ENCODE data around the gene CD244.
"Not testable (repeated sequence)": the region's sequence is repeated elsewhere in the genome, so short reads cannot be mapped to it uniquely, and the experiment has no call there.

Gene CD244

GRCh38 chr1:160879056-160879455 is 16.4 kb upstream of the CD244 start:
- no peak for DNase-seq (ENCODE audit: low read depth)

GRCh38 chr1:160877221-160877620 is 14.5 kb upstream of the CD244 start:
- DNase-seq (ENCODE audit: low read depth) = no peak

- DNase-seq (ENCODE audit: low read depth) = no peak
Measured at GRCh38 chr1:160876311-160876710, 13.6 kb upstream of the CD244 start.

- DNase-seq (ENCODE audit: low read depth) = not testable (repeated sequence)
Measured at GRCh38 chr1:160875591-160875990, 12.9 kb upstream of the CD244 start.

GRCh38 chr1:160874935-160875334 is 12.2 kb upstream of the CD244 start:
- no peak for DNase-seq (ENCODE audit: low read depth)

GRCh38 chr1:160868141-160868540 is 5.5 kb upstream of the CD244 start:
- DNase-seq (ENCODE audit: low read depth) = no peak

- not testable (repeated sequence) for DNase-seq (ENCODE audit: low read depth)
Measured at GRCh38 chr1:160867651-160868050, 5.0 kb upstream of the CD244 start.

GRCh38 chr1:160866695-160867260 is 4.1 kb upstream of the CD244 start:
- DNase-seq (ENCODE audit: low read depth) = no peak

- DNase-seq (ENCODE audit: low read depth) = no peak
Measured at GRCh38 chr1:160866001-160866694, 3.5 kb upstream of the CD244 start.

GRCh38 chr1:160865337-160865736 is 2.6 kb upstream of the CD244 start:
- DNase-seq (ENCODE audit: low read depth) = no peak

- no peak for DNase-seq (ENCODE audit: low read depth)
Measured at GRCh38 chr1:160864173-160864572, 1.5 kb upstream of the CD244 start.

GRCh38 chr1:160863774-160864131 is 1.1 kb upstream of the CD244 start:
- no peak for DNase-seq (ENCODE audit: low read depth)

- DNase-seq (ENCODE audit: low read depth) = no peak
Measured at GRCh38 chr1:160863061-160863773, 530 bp upstream of the CD244 start.

GRCh38 chr1:160860840-160861505 is 1.7 kb downstream of the CD244 start:
- no peak for DNase-seq (ENCODE audit: low read depth)

- no peak for DNase-seq (ENCODE audit: low read depth)
Measured at GRCh38 chr1:160859166-160859565, 3.5 kb downstream of the CD244 start.

GRCh38 chr1:160858507-160858906 is 4.2 kb downstream of the CD244 start:
- DNase-seq (ENCODE audit: low read depth) = no peak

GRCh38 chr1:160858097-160858496 is 4.6 kb downstream of the CD244 start:
- DNase-seq (ENCODE audit: low read depth) = no peak

GRCh38 chr1:160855181-160855981 is 7.3 kb downstream of the CD244 start:
- no peak for DNase-seq (ENCODE audit: low read depth)

- no peak for DNase-seq (ENCODE audit: low read depth)
Measured at GRCh38 chr1:160853754-160854153, 8.9 kb downstream of the CD244 start.

- no peak for DNase-seq (ENCODE audit: low read depth)
Measured at GRCh38 chr1:160853014-160853413, 9.7 kb downstream of the CD244 start.

GRCh38 chr1:160850993-160851392 is 11.7 kb downstream of the CD244 start:
- DNase-seq (ENCODE audit: low read depth) = no peak

GRCh38 chr1:160850541-160850940 is 12.1 kb downstream of the CD244 start:
- DNase-seq (ENCODE audit: low read depth) = no peak
